Measurements from ENCODE around the gene PAX7.

GRCh38 chr1:18632783-18633421 lies 2.3 kb downstream of the PAX7 start:
- TF ChIP-seq CTCF (IDR thresholded peaks at IDR 0.05; ENCODE audit: borderline replicate concordance, extremely low read depth, low read length, poor library complexity, severe bottlenecking) = no peak
- TF ChIP-seq EZH2 (IDR thresholded peaks at IDR 0.05; ENCODE audit: borderline replicate concordance, low read depth, low read length, severe bottlenecking) = no peak
